Progenitor cell of endocrine pancreas (in vitro differentiated cells): ENCODE data around the gene DOK5. TPM values are rescaled to one million over a fixed set of nuclear protein-coding genes. Genes with fewer than 3 reads are reported as not detected.

Experiments used
- DNase-seq: peaks from one replicate; pipeline ENCODE4 v3.0.0; 2021; ENCODE audit warnings: low spot score; ENCODE audit not compliant: unreplicated experiment
- H3K27ac Mint-ChIP-seq: 2 replicates; pipeline ENCODE4 v1.8.0; 2021; ENCODE audit warnings: mild to moderate bottlenecking, moderate library complexity, mixed read lengths
- H3K27me3 Mint-ChIP-seq: 2 replicates; pipeline ENCODE4 v1.8.0; 2021; ENCODE audit warnings: mixed read lengths
- H3K36me3 Mint-ChIP-seq: 2 replicates; pipeline ENCODE4 v1.8.0; 2022; ENCODE audit warnings: mixed read lengths; ENCODE audit not compliant: insufficient read depth
- H3K4me1 Mint-ChIP-seq: 2 replicates; pipeline ENCODE4 v1.8.0; 2021; ENCODE audit warnings: low read depth, mixed read lengths
- H3K4me3 Mint-ChIP-seq: 2 replicates; pipeline ENCODE4 v1.8.0; 2021; ENCODE audit warnings: low read depth, mild to moderate bottlenecking, moderate library complexity, mixed read lengths
- H3K9me3 Mint-ChIP-seq: 2 replicates; pipeline ENCODE4 v1.8.0; 2021; ENCODE audit warnings: low read depth, mixed read lengths
- CTCF ChIP-seq: fragments of 200-600 bp; sonication (generic); IDR thresholded peaks from one replicate; pipeline ENCODE4 v1.5.0; 2021; ENCODE audit warnings: antibody characterized with exemption, mild to moderate bottlenecking; ENCODE audit not compliant: unreplicated experiment
- total RNA-seq: library from RNA; stranded (reverse); gene quantifications from 2 replicates; pipeline ENCODE4 v1.2.1, GENCODE V29; 2021

The DOK5 gene
- total RNA-seq, 1 donor from 2014 or later: 0.24 TPM

- Mint-ChIP-seq H3K27me3 (peaks cover 21% of the 10 kb centered on the region), H3K4me1 (peaks cover 3% of the 10 kb centered on the region), H3K27ac (no peak overlapping the region), H3K9me3 (no peaks in the 10 kb centered on the region), H3K4me3 (no peak overlapping the region), H3K36me3 (no peaks in the 10 kb centered on the region)
- TF ChIP-seq CTCF: no peak
- no peak for DNase-seq
Observed at GRCh38 chr20:54698373-54698772, 223.0 kb downstream of the DOK5 start.
